GM19240 (cell line): ENCODE results near the gene ACTR3.

ENCODE experiments used
- DNase-seq: peaks from one replicate; pipeline ENCODE4 v3.0.0; 2011; ENCODE audit warnings: low spot score; ENCODE audit not compliant: insufficient read length

ACTR3 gene

DNA sequence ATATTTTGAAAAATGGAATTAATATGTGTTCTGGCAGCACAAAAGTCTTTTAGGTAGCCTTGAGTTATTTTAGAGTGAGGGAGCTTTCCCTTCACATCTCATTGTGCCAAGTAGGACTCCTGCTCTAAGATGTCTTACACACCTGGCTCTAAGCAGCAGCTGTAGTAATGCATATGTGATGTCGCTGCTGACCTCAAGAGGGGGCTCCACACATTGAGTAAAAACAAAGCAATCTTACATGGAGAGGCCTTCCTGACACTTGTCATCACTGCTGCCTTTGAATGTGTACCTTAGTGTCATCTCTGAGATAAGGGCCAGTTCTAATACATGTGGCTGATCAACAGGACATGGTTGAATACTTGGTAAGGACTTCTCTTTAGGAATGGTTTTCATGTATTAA, 75.8 kb downstream of the ACTR3 start:
- no peak for DNase-seq

DNA sequence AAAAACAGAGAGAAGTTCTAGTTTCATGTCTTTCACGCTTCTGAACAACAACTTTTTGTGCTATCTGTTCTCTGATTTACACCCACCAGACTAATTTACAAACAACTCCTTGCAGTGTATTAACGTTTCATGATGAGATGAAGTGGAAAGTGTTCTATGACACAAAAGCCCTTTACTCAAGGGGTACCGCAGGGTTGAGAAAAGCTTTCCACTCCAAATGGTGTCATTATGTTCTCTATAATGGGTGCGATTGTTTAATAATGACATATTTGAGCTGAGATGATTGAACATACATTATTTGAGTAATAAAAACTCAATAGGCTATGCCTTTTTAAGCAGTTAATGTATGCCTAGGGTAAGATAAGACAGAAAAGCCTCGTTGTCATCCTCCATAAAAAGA, 76.3 kb downstream of the ACTR3 start:
- DNase-seq, result no peak

DNA sequence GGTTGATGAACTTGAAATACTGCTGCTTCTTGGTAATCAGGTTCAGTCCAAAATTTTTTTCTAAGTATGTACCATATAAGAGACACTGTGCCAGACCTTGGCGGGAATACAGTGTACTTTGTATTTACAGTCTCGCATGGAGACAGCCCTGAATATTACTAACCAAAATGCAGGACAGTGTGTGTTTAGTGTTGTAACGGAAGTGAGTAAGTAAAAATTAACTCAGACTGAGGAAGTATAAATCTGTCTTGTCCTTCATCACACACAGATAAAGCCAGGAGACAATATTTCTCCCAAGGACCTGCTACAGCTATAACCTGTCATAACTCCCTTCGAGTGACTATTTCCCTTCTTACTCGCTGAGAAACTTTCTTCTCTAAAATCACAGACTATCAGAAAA, 76.9 kb downstream of the ACTR3 start:
- no peak for DNase-seq

- no peak for DNase-seq
Observed at GRCh38 chr2:113967272-113967671, 77.4 kb downstream of the ACTR3 start.

DNA sequence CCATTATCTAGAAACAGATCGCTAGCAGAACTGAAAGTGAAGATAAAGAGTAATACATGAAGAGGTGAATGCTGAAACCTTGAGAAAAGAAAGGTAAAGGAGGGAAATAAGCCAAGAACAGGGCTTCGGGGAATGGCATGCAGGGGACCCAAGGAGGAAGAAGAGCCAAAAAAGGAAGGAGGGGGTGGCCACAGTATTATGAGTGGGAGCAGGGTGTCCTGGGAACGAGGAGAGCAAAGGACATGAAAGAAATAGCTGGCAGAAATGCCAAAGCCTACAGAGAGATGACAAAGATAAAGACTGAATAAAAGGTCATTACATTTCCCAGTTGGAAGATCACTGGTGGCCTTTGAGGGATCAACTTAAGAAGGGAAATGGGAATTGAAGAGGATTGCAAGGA, 82.9 kb downstream of the ACTR3 start:
- DNase-seq, result no peak

GRCh38 chr2:113973810-113974209, 83.9 kb downstream of the ACTR3 start:
- DNase-seq, result no peak

DNA sequence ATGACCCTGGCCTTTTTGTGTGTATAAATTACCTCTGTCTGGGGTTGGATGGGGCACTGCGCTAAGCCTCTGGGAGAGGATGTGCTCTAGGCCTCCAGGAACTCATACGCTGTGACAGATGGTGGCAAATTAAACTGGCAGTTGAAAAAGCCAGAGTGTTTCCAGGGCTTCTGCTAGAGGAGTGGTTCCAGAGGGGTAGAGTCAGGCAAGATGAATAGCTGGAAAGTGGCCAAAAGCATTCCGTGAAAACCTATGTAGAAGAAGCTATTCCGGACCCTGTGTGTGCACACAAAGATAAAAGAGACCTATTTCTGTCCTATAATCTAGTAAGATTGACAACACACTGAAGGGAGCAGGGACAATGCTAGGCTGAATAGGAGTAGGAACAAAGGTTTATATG, 84.8 kb downstream of the ACTR3 start:
- DNase-seq, result no peak

GRCh38 chr2:113976277-113976928, 86.5 kb downstream of the ACTR3 start:
- no peak for DNase-seq

DNA sequence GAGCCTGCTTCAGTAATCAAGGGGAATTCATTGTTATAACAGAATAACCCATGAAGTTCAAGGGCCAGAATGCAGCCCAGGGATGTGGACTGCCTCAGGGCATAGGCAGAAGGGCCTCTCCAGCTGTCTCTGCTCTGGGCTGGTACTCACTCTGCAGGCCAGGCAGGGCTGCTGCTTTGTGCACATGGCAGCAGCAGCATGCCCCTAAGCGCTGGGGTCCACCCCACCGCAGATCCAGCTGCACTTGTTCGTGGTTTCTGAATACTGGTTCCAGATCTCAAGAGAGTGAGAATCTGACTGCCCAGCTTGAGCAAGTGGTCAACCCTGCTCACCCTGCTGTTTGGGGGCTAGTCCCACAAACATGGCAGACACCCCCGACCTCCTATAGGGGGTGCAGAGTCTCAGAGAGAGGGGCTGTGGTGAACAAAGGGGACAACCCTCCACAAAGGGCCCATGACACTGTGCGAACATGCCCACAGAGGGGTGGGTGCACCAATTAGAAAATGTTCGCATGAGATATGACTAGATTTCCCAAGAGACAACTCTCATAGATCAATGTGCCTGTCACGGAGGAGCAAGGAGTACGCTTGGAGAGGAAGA, 87.3 kb downstream of the ACTR3 start:
- no peak for DNase-seq

DNA sequence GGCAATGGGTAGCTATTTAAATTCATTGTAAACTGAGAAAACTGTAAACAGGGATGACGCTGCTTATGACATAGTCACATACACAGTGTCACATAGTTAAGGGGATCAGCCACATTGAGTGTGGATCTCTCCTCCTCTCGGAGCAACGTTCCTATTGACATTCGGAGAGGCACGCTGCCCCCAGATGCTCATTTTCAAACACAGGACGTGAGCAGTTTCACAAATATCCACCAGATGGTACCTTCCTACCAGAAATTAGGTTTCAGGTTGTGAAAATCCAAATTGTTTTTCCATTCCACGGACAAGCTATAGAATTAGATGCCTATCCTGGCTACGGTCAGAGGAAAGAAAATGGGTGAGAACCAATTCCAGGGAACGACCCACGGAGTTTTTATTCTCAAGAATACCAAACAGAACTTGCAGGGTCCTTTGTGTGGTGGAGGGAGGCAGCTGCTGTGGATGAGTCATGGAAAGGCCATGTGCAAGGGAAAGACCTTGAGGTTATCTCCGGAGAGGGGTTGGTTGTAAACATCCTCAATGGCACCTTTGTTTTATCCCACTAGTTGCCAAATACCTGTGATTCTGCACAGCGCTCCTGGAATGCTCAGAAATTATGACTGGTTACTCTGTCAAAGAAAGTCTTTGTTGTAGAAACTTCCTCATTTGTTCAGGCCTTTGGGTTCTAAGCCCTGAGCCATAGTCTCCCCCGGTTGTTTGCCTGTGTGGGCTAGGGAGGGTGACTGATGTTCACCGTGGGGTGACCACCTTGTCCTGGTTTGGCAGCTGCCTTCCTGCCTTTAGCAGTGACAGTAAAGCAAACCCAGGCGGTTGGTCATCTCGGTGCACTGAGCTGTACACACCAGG, 88.0 kb downstream of the ACTR3 start:
- no peak for DNase-seq

DNA sequence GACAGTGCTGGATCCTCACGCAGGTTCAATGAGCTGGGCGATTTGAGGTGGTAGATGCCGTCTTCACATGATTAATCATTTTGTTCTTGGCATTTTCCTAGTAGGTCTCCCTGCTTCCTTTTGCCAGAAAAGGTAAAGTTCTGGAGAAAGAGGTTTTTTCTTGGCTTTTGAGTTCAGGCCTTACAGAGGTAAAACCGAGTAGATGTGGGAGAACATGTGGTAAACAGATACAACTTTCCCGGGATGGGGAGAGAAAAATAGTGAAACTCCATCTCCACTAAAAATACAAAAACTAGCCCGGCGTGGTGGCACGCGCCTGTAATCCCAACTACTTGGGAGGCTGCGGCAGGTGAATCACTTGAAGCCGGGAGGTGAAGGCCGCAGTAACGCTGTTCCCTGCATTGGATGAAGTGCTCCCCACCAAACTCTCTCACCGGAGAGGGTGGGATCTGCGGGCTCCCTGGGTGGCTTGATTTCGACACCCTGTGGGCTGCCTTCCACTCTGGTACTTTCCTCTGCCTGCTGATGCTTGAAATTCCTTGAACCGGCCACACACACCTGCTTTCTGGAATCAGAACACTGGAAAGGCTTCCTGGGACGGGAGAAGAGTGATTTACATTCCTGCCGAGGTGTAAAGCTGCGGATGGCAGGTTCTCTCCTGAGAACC, 88.8 kb downstream of the ACTR3 start:
- no peak for DNase-seq

GRCh38 chr2:113979191-113980128, 89.6 kb downstream of the ACTR3 start:
- DNase-seq, result no peak

DNA sequence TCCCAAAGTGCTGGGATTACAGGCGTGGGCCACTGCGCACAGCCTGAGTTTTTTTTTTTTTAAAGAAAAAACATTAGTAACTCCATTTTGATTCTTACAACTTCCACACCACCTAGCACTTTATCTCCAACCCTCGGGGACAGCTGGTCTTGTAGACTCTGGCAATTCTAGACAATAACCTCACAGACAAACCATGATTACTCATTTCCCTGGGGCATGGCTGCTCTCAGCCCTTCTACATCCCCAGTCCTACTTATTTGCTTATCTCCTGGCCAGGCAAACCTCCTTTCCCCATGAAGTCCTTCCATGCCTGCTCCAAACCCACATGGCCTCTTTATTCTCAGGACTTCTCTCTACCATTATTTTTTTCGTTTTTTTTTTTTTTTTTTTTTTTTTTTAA, 91.1 kb downstream of the ACTR3 start:
- DNase-seq, result no peak

GRCh38 chr2:113981404-113982134, 91.7 kb downstream of the ACTR3 start:
- DNase-seq, result no peak

- no peak for DNase-seq
Observed at GRCh38 chr2:113985554-113986397, 95.9 kb downstream of the ACTR3 start.

GRCh38 chr2:113986762-113987290, 96.9 kb downstream of the ACTR3 start:
- no peak for DNase-seq

GRCh38 chr2:113992090-113992489, 102.2 kb downstream of the ACTR3 start:
- DNase-seq, result no peak

GRCh38 chr2:113996671-113997594, 107.0 kb downstream of the ACTR3 start:
- no peak for DNase-seq
